CD4-positive, alpha-beta T cell treated with Interleukin-10 for 1 hour (primary cell): Measurements from ENCODE around the gene PMS2.
"Not testable (repeated sequence)": the region's sequence is repeated elsewhere in the genome, so short reads cannot be mapped to it uniquely, and the experiment has no call there.

ENCODE experiments used
- DNase-seq: peaks from one replicate; pipeline ENCODE4 v3.0.0-alpha.2; 2020

Gene PMS2

GRCh38 chr7:6008668-6009611 lies at the start of gene PMS2, which contains the start of gene AIMP2:
TSS of gene PMS2 (minus strand) at chr7:6009049. CDS start at chr7:6009019, 30 bp downstream.
TSS of gene AIMP2 (plus strand) at chr7:6009272. CDS start at chr7:6009364, 92 bp downstream.
- DNase-seq, result peak; percentile 97

GRCh38 chr7:6057316-6058129 lies 48.7 kb upstream of the PMS2 start:
- DNase-seq, result no peak

GRCh38 chr7:6056616-6057015 lies 47.8 kb upstream of the PMS2 start:
- no peak for DNase-seq

- not testable (repeated sequence) for DNase-seq
Measured at GRCh38 chr7:6051185-6051584, 42.3 kb upstream of the PMS2 start.

- DNase-seq, result no peak
Measured at GRCh38 chr7:6049780-6050179, 40.9 kb upstream of the PMS2 start.

GRCh38 chr7:6035686-6036085 lies 26.8 kb upstream of the PMS2 start:
- DNase-seq, result no peak

- DNase-seq, result no peak
Measured at GRCh38 chr7:6035165-6035564, 26.3 kb upstream of the PMS2 start.

- no peak for DNase-seq
Measured at GRCh38 chr7:6032641-6033040, 23.8 kb upstream of the PMS2 start.

- DNase-seq, result peak; percentile 20
Measured at GRCh38 chr7:6032167-6032566, 23.3 kb upstream of the PMS2 start.

GRCh38 chr7:6031567-6031966 lies 22.7 kb upstream of the PMS2 start:
- no peak for DNase-seq

- DNase-seq, result no peak
Measured at GRCh38 chr7:6030988-6031387, 22.1 kb upstream of the PMS2 start, which contains the start of gene ANKRD61. TSS of gene ANKRD61 (plus strand) at chr7:6031376. CDS start at chr7:6031376, 0 bp downstream.

GRCh38 chr7:6028563-6028962 lies 19.7 kb upstream of the PMS2 start:
- no peak for DNase-seq

GRCh38 chr7:6027806-6028365 lies 19.0 kb upstream of the PMS2 start:
- DNase-seq, result no peak

- peak; percentile 12 for DNase-seq
Measured at GRCh38 chr7:6026820-6027311, 18.0 kb upstream of the PMS2 start.

- peak; percentile 81 for DNase-seq
Measured at GRCh38 chr7:6026011-6026819, 17.4 kb upstream of the PMS2 start.

- no peak for DNase-seq
Measured at GRCh38 chr7:6023974-6024435, 15.2 kb upstream of the PMS2 start.

- no peak for DNase-seq
Measured at GRCh38 chr7:6022707-6023106, 13.9 kb upstream of the PMS2 start.

- DNase-seq, result no peak
Measured at GRCh38 chr7:6020371-6021286, 11.8 kb upstream of the PMS2 start.

- no peak for DNase-seq
Measured at GRCh38 chr7:6016653-6016966, 7.8 kb upstream of the PMS2 start.

- DNase-seq, result no peak
Measured at GRCh38 chr7:6015917-6016652, 7.2 kb upstream of the PMS2 start.
